GM12873 (cell line): ENCODE measurements around the gene INS.

ENCODE experiments used
- CTCF ChIP-seq: IDR thresholded peaks from 2 replicates; pipeline ENCODE4 v1.5.1; 2012; ENCODE audit warnings: low read depth, mild to moderate bottlenecking, moderate library complexity, low read length, control low read depth; ENCODE audit not compliant: insufficient read depth; ENCODE audit errors: missing control alignments

INS gene

GRCh38 chr11:2171591-2172003 is 10.6 kb upstream of the INS start, which contains the start of gene TH:
Gene TH (minus strand): TSS chr11:2171815. CDS start chr11:2171786, 29 bp downstream.
- TF ChIP-seq CTCF: no peak

GRCh38 chr11:2169626-2170570 is 8.9 kb upstream of the INS start:
- no peak for TF ChIP-seq CTCF

GRCh38 chr11:2169005-2169378 is 8.0 kb upstream of the INS start:
- no peak for TF ChIP-seq CTCF

GRCh38 chr11:2168286-2169004 is 7.4 kb upstream of the INS start:
- no peak for TF ChIP-seq CTCF

- no peak for TF ChIP-seq CTCF
These were observed 6.4 kb upstream of the INS start for GRCh38 chr11:2167141-2168045.

GRCh38 chr11:2166091-2166851 is 5.3 kb upstream of the INS start:
- peak; percentile 61 for TF ChIP-seq CTCF
